Smooth muscle cell of the umbilical artery (primary cell): ENCODE results near the gene SYNE2. TPM values are rescaled to one million over a fixed set of nuclear protein-coding genes. Genes with fewer than 3 reads are reported as not detected.

Experiments
- total RNA-seq: library from RNA; depleted of rRNA; stranded (reverse); fragments of >200 nt; gene quantifications from 2 replicates; pipeline ENCODE4 v1.2.3, GENCODE V29; 2014

The SYNE2 gene, protein sequence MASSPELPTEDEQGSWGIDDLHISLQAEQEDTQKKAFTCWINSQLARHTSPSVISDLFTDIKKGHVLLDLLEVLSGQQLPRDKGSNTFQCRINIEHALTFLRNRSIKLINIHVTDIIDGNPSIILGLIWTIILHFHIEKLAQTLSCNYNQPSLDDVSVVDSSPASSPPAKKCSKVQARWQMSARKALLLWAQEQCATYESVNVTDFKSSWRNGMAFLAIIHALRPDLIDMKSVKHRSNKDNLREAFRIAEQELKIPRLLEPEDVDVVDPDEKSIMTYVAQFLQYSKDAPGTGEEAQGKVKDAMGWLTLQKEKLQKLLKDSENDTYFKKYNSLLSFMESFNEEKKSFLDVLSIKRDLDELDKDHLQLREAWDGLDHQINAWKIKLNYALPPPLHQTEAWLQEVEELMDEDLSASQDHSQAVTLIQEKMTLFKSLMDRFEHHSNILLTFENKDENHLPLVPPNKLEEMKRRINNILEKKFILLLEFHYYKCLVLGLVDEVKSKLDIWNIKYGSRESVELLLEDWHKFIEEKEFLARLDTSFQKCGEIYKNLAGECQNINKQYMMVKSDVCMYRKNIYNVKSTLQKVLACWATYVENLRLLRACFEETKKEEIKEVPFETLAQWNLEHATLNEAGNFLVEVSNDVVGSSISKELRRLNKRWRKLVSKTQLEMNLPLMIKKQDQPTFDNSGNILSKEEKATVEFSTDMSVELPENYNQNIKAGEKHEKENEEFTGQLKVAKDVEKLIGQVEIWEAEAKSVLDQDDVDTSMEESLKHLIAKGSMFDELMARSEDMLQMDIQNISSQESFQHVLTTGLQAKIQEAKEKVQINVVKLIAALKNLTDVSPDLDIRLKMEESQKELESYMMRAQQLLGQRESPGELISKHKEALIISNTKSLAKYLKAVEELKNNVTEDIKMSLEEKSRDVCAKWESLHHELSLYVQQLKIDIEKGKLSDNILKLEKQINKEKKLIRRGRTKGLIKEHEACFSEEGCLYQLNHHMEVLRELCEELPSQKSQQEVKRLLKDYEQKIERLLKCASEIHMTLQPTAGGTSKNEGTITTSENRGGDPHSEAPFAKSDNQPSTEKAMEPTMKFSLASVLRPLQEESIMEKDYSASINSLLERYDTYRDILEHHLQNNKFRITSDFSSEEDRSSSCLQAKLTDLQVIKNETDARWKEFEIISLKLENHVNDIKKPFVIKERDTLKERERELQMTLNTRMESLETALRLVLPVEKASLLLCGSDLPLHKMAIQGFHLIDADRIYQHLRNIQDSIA (N-terminal part only)
- 9.8 and 13.0 TPM in 2 replicates for total RNA-seq

DNA sequence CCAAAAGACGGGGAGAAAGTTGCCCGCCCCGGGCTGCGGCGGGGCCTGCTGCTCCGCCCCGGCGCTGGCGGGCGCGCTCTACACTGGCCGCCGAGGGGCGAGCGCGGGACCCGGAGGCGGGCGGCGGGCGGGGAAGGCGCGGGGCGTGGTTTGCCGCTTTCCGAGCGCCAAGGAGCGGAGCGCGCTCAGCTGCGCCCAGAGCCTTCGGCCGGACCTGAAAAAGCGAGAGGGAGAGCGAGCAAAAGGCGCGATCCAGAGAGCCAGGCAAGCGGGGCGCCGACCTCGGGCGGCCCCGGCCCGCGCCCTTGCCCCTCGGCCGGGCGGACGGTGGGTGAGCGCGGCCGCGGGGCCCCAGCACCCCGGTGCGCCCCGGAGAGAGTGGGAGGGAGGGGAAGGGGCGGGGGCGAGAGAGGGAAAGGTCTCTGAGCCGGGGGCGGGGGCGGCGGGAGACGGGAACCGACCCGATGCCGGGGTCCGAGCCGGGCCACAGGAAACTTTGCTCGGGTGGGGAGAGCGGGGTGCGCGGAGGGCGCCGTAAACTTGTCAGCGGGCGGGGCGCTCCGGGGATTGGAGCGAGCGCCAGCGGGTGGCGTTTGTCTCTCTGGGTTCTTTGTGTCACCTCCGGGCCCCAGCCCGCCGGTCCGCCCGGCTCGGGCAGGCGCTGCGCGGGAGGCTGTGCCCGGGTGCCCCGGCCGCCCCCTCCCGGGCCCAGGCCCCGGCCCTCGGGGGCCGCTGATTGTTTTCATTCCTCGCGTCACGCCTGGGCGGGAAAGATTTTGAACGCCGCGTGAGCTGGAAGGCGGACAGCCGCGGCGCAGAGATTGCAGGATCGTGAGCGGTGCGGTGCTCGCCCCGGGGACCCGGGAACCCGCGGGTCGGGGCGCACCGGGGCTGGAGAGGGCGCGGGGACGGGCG lies at the start of gene SYNE2:
Gene SYNE2, plus strand, starts transcription at position 188 of the 915 bp plus-strand sequence. CDS start 56,145 bp downstream, outside the sequence.

Other genes with a start within 250 kb of the SYNE2 start
- gene WDR89, start 211.1 kb upstream of the SYNE2 start, total RNA-seq: 14.0 and 20.1 TPM in 2 replicates
- 29.7 and 38.5 TPM in 2 replicates for gene SGPP1, start 124.9 kb upstream of the SYNE2 start, total RNA-seq